Amniotic stem cell (primary cell): ENCODE measurements around the gene PLEKHN1.
"Not testable (repeated sequence)": the region's sequence is repeated elsewhere in the genome, so short reads cannot be mapped to it uniquely, and the experiment has no call there.

ENCODE experiments used
- DNase-seq: peaks from one replicate; lab custom pipeline; 2025; lab: John Stamatoyannopoulos, UW

The PLEKHN1 gene

GRCh38 chr1:942411-942821 is 23.9 kb upstream of the PLEKHN1 start:
- DNase-seq = no peak

DNA sequence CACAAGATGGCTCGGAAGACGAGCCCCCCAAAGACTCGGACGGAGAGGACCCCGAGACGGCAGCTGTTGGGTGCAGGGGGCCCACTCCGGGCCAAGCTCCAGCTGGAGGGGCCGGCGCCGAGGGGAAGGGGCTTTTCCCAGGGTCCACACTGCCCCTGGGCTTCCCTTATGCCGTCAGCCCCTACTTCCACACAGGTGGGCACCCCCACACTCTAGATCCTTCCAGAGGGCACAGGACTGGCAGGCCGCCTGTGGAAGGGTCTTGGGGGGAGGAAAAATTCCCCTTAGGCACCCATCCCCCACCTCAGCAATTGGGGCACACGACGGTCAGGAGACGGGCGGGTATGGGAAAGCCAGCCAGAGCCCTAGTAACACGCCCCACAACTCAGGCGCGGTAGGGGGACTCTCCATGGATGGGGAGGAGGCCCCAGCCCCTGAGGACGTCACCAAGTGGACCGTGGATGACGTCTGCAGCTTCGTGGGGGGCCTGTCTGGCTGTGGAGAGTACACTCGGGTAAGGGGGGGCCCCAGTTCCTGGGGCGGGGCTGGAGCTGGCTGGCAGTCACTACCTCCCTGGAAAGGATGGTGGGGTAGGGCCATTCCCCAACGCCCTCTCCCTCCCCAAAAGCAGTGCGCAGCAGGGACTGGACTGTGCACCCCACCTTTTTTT is 23.3 kb upstream of the PLEKHN1 start:
- no peak for DNase-seq

GRCh38 chr1:943545-944340 is 22.5 kb upstream of the PLEKHN1 start:
- no peak for DNase-seq

DNA sequence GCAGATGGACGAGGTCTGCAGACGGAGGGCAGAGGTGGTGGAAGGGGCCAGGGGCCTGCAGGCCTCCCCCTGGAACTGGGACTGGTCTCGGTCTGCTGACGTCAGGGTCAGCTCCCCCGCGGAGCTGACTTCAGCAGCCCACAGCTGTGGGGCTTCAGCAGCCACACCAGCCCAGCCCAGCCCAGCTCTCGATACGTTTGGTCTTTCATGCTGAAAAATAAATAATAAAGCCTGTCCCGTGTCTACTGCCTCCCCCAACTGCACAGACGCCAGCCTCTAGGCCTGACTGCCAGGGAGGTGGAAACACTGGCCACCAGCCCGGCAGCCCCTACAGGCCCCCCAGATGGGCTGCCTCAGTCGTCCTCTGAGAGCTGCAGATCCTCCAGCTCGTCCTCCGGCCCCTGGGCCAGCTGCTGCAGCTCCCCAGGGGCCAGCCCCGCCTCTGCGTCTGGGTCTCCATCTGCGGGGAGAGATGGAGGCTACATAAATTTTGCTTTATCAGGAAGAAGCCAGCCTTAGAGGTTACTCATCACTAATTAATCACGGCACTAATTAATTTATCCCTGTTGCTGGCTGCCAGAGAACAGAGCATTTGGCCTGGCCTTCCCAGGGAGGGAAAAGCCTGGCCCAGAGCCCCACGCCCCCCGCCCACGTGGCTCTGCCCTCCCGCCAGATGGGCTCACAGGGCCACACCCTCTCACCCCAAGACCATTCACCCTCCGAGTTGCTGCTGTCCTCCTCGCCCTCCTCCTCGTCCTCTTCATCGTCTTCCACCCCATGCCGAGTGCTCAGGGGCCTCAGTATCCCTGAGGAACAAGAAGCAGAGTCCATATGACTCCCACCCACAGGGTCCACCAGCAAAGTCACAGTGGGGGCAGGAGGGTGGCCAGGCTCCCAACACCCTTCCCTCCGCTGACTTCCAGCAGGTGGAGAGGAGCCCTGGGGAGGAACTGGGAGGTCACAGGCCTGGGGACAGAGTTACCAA is 21.6 kb upstream of the PLEKHN1 start:
- DNase-seq = no peak

DNA sequence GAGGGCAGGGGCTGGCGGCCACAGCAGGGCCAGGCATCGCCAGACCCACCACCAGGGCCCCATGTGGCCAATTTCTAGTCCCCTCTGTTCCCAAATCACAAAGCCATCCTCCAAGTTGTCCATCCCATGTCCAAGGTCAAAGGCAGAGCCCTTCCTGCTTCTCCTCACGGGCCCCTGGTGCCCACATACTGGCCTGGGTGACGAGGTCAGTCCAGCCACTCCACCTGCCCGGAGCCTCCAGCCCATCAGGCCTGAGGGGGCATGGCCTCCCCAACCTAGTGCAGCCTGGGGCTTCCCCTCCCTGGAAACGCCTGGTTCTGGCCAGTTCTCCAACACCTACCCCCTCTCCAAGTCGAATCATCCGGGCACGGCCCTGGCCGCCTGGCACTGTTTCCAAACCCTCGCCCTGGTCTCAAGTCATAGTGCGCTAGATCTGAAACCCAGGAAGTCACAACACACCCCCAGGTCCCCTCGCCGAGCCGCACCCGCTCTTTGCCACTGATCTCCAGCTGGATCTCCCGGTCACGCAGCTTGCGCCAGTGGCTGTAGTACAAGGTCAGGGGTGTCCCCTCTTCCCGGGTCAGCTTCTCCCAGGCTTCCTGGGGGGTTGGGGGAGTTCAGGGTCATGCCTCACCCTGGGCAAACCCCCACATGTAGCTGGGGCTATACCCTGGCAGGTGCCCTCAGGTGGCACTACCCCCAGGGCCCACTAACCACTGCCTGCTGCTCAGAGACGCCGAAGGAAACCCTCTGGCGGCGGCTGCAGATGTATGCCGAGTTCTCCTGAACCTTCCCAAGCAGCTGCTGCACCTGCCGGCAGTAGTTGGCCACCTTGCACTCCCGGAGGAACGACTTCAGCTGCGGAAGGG is 20.4 kb upstream of the PLEKHN1 start:
- no peak for DNase-seq

GRCh38 chr1:946811-947210 is 19.5 kb upstream of the PLEKHN1 start:
- DNase-seq = not testable (repeated sequence)

DNA sequence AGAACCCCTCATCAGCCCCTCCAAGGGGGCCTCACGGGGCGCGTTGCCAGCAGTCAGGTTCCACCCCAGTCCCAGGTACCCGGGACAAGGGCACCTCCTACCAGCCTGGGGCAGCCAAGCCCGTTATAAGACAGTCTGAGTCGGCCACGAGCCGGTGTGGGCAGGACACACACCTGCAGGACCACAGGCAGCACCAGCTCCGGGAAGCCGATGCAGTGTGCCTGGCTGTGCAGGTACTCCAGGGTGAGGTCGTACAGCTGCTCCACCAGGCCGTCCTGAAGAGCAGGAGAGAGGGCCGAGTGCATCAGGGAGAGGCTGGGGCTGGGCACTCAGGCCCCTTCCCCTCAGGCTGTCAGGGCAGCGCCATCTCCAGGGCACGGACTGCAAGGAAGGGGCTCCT is 18.3 kb upstream of the PLEKHN1 start:
- DNase-seq = no peak

GRCh38 chr1:950268-950667 is 16.0 kb upstream of the PLEKHN1 start:
- no peak for DNase-seq

- DNase-seq = no peak
These were observed 15.4 kb upstream of the PLEKHN1 start for GRCh38 chr1:950881-951280.

DNA sequence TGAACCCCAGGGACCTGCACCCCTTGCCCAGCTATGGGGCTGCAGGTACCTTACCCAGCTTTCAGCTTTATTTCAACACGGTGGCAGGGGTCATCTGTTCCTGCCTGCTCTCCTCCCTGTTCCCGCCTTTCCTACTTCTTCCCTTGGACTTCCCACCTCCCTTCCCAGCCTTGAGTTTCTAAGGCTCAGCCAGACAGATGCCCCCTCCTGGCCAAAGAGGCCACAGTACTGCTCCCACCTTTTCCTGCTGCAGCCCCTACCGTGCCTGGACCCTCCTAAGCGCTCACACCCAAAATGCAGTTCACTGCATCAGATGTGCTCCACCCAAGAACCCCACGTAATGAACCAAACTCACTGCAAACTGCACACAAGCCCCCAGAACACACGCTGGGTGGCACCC is 14.9 kb upstream of the PLEKHN1 start:
- no peak for DNase-seq

DNA sequence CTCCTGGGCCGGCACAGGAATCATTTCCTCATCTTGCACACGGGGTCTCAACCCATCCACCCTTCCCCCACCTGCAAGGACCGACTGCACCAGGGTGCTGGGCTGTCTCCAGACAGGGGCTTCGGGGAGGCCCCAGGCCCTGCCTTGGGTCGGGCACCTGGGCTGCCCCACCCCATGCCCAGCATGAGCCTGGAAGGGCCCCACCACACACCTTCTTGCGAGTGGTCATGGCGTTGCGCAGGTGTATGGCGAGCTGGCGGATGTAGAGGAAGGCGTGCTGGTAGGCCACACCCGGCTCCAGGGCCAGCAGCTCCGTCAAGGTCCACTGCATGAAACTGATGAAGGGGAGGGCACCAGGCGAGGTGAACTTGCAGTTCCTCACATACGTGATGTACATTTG is 14.1 kb upstream of the PLEKHN1 start:
- DNase-seq = no peak

DNA sequence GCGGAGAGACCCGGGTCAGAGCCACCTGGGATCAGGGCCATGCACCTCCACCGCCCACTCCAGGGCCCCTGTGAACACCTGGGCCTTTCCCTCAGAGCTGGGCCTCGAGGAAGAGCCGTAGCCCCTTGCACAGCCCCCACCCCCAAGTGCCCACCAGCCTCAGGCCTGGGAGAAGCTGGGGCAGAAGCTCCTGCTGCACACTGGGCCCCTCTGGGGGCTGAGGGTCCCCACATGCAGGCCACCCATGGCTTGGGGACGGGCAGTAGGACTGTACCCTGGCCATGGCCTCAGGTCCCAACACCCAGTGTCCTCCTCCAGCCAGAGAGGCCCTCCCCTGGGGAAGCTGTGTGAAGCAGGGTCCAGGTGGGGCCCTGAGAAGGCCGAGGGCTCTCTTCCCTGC is 13.7 kb upstream of the PLEKHN1 start:
- DNase-seq = no peak

DNA sequence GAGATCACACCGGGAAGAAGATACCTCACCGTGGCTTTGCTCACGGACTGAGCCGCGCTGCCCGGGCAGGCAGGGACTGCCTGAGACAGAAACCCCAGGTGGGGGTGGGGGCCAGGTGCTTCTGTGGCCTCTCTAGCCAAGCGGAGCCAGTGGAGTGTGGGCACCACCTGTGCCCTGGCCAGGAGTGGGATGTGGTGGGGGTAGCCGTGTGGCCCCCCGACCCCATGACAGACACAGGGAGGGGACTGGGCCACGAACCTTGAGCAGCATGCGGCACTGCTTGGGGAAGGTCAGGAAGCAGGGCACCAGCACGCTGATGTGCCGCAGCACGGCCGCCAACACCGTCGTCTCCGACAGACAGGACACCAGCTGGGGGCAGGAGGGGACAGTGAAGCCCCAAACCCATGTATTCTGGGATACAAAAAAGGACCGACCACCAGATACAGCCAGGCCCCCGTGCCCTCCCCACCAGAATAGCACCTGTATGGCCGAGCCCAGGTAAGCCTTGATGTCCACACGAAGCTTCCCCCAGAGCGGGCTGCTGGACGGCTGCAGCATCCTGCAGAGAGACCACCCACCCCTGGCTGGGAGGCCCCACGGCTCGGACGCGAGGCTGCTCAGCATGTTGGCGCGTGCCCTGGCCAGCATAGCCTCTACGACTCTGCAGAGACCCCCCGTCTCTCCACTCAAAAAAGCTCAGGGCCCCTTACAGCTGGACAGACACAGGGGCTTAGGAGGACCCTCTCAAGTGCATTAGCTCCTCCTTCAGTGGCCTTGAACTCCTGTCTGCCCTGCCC is 12.6 kb upstream of the PLEKHN1 start:
- no peak for DNase-seq

DNA sequence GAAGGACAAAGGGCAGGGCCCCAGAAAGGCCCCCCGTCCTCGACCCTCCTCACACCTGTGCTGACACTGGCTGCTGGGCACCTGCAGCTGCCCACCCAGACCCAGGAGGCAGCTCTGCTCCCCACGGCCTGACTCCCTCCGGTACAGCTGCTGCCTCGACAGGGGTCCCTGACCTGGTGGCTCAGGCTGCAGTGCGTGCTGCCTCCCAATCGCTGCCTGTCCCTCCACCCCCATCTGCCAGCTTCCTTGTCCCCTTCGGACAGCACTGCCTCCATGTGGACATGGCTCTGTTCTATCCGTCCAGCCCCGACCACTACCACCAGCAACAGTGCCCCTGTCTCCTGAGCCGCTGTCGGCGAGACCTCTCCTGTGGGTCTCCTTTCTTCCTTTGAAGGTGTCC is 11.4 kb upstream of the PLEKHN1 start:
- DNase-seq = no peak

- DNase-seq = no peak
These were observed 10.8 kb upstream of the PLEKHN1 start for GRCh38 chr1:955474-955873.

DNA sequence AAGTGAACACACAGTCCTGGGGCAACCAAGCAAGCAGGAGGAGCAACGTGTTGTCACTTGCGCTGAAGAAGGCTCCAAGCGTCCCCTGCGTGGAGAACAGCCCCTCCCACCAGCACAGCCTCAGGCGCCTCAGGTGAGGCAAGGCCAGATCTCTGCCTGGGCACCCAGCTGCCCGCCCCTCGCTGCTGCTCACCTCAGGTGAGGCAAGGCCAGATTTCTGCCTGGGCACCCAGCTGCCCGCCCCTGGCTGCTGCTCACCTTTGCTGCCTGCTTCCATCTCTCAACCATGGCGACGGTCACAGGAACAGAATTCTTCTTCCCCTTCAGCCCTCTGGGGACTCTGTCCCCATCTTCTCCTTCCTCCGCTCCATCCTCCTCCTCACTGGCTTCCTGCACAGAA is 9.6 kb upstream of the PLEKHN1 start:
- DNase-seq = no peak

DNA sequence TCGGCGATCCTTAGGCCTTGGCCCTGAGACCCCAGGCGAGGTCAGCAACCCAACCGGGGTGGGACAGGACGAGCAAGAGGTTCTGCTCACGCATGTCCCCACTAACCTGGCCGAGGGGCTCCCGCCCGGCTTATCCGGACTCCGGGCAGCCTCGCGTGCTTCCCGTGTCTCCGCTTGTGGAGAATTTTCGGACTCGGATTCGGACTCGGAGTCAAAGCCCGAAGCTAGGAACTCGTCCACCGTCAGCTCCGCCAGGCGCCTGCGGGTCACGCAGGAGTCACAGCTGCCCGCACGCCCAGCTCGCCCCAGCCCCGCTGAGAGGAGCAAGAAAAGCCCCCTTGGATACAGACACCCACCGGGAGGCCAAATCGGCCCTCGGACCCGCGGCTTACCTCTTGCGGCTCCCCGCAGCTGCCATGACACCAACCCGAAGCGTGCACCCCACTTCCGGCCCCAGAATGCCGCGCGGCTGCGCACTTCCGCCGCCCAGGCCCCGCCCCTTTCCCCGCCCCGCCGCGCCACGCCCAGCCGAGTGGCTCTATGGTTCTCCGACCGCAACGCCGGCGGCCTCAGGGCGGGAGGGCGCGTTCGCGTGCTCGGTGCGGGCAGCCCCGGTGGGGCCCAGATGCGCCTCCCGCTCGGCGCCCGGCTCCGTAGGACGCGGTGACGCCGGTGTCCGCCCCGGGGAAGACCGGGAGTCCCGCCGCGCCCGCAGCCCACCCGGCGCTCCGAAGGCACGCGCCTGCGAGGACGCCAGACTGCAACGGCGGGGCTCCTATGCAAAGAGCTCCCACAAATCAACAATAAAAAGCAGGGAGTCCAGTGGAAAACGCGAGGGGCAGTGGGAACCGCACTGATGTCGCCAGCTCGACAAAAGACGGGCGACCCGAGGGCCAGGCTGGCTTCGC is 7.2 kb upstream of the PLEKHN1 start, which contains the start of gene NOC2L:
TSS of gene NOC2L (minus strand) at position 434 of the 908 bp plus-strand sequence. CDS start at position 418, 16 bp downstream.
- DNase-seq = peak; percentile 49

DNA sequence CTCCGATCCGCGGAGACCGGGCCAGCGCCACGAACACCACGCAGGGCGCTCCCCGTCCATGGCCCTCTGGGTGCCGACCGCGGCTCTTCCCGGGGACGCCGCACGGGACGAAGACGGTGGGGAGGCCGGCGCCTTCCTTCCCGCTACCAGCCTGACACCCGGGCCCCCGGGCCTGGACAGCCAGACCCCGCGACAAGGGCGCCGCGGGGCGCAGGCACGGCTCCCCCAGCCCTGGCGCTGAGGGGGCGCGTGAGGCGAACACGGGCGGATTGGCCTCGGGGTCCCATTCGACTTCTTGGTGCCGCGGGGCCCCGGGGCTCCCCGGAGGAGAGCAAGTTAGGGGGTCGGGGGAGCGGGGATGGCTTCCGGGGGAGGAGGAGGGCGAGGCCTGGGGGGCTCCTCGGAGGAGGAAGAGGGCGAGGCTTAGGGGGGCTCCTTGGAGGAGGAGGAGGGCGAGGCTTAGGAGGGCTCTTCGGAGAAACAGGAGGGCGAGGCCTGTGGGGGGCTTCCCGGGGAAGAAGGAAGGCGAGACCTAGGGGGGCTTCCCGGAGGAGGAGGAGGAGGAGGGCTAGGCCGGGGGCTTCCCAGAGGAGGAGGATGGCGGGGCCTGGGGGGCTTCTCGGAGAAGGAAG is 6.4 kb upstream of the PLEKHN1 start:
- no peak for DNase-seq
